ENCODE data around the gene HNRNPCL2.
"Not testable (repeated sequence)": the region's sequence is repeated elsewhere in the genome, so short reads cannot be mapped to it uniquely, and the experiment has no call there.

HNRNPCL2 gene

GRCh38 chr1:13116754-13117153, at the start of gene HNRNPCL2:
HNRNPCL2 (minus strand) TSS chr1:13116854; CDS start chr1:13116400, 454 bp downstream.
- not testable (repeated sequence) for DNase-seq

- not testable (repeated sequence) for DNase-seq
These were observed 48.9 kb upstream of the HNRNPCL2 start, which contains the start of gene HNRNPCL4 for GRCh38 chr1:13165531-13165930. HNRNPCL4 (minus strand) TSS chr1:13165631; CDS start chr1:13165467, 164 bp downstream.

- not testable (repeated sequence) for DNase-seq
These were observed 39.3 kb upstream of the HNRNPCL2 start, which contains the start of gene PRAMEF26 for GRCh38 chr1:13155909-13156308. PRAMEF26 (minus strand) TSS chr1:13156009; CDS start chr1:13153095, 2,914 bp downstream.

GRCh38 chr1:13070474-13070873, 46.2 kb downstream of the HNRNPCL2 start, which contains the start of gene PRAMEF25:
PRAMEF25 (plus strand) TSS chr1:13070774; CDS start chr1:13073694, 2,920 bp downstream.
- DNase-seq, result not testable (repeated sequence)
